ENCODE results near the gene MOBP.

MOBP gene

GRCh38 chr3:39550354-39551051 is 83.0 kb downstream of the MOBP start:
- DNase-seq, result no peak
